ENCODE results near the gene IL16. TPM values are rescaled to one million over a fixed set of nuclear protein-coding genes. Genes with fewer than 3 reads are reported as not detected.

The IL16 gene
- total and polyA plus RNA-seq, 2 donors (not counting 1 experiment from before 2014, with no cell fraction given), result 181 to 287 TPM

DNA sequence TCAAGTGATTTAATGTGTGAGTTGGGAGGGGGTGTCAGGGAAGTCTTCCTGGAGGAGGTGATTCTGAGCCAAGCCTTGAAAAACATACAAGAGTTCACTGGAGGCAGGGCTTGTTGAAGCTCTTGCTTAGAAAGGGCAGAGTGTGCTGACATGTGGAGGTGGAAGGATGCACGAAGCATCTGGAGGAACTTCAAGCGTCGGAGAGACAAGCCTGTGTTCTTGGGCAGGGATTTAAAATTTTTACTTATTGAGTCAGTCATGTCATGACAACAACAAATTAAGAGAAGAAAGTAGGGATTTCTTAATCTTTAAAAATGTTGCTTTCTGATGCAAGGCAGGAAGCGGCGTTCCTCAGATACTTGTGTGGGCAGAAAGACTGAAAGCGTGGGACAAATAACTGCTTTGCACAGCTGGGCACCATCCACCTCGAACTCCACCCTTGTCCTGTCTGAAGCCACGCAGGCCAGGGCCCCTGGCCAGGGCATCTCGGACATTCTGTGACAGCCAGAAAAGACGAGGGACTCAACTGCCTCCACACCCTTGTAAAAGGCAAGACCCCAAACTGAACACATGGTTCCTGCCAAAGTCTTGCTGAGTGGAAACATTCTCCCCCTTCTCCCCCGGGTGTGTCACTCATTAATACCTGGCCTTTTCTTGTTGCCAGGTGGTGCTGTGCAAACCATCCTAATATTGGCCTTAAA is 6.9 kb upstream of the IL16 start:
- no peaks in the 10 kb centered on the region for H3K4me1 Mint-ChIP-seq
- Histone ChIP-seq H3K79me2 (ENCODE audit: control insufficient read depth, insufficient read depth, low read length) (no peaks in the 10 kb centered on the region), H3K27ac (ENCODE audit: low read length in 2 of 2) (no peak overlapping the region), H3K4me1 (ENCODE audit: control insufficient read depth in 2 of 2, insufficient read depth in 2 of 2, low read length in 2 of 2) (no peaks in the 10 kb centered on the region), H3K9ac (ENCODE audit: low read length) (no peak overlapping the region), H4K20me1 (ENCODE audit: control insufficient read depth, insufficient read depth, low read length, poor library complexity, severe bottlenecking) (no peaks in the 10 kb centered on the region), H3K27me3 (replicated peaks in 1 of 4; ENCODE audit: control extremely low read depth in 1 of 4, control insufficient read depth in 3 of 4, insufficient read depth in 4 of 4, low read length in 3 of 4) (peaks cover 0 to 6% (median 0%) of the 10 kb centered on the region in 4 experiments), H3K36me3 (replicated peaks in 1 of 2; ENCODE audit: control extremely low read depth in 1 of 2, control insufficient read depth in 1 of 2, extremely low read depth in 1 of 2, insufficient read depth in 2 of 2, low read length in 1 of 2) (no peaks in the 10 kb centered on the region), H3K4me2 (replicated peaks; ENCODE audit: low read depth, low read length, poor library complexity, severe bottlenecking) (no peak overlapping the region), H3K4me3 (ENCODE audit: control extremely low read depth in 1 of 5, extremely low read depth in 1 of 5, insufficient read depth in 1 of 5, low read depth in 2 of 5, low read length in 4 of 5) (no peak overlapping the region), H3K9me3 (ENCODE audit: control extremely low read depth in 1 of 3, control insufficient read depth in 2 of 3, insufficient read depth in 1 of 3, low read length in 2 of 3) (no peaks in the 10 kb centered on the region), H2AFZ (ENCODE audit: insufficient read depth, low read depth, low read length, poor library complexity, severe bottlenecking) (no peak overlapping the region)
- TF ChIP-seq, protein P1, sequence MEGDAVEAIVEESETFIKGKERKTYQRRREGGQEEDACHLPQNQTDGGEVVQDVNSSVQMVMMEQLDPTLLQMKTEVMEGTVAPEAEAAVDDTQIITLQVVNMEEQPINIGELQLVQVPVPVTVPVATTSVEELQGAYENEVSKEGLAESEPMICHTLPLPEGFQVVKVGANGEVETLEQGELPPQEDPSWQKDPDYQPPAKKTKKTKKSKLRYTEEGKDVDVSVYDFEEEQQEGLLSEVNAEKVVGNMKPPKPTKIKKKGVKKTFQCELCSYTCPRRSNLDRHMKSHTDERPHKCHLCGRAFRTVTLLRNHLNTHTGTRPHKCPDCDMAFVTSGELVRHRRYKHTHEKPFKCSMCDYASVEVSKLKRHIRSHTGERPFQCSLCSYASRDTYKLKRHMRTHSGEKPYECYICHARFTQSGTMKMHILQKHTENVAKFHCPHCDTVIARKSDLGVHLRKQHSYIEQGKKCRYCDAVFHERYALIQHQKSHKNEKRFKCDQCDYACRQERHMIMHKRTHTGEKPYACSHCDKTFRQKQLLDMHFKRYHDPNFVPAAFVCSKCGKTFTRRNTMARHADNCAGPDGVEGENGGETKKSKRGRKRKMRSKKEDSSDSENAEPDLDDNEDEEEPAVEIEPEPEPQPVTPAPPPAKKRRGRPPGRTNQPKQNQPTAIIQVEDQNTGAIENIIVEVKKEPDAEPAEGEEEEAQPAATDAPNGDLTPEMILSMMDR (IDR thresholded peaks at IDR 0.05), result no peak
- TF ChIP-seq EZH2 (IDR thresholded peaks at IDR 0.05; ENCODE audit: borderline replicate concordance, insufficient read depth, low read depth, low read length, poor library complexity, severe bottlenecking), result no peak
- H3K27ac Mint-ChIP-seq, result no peak overlapping the region
- peaks cover 40% of the 10 kb centered on the region for H3K27me3 Mint-ChIP-seq
- WGBS (ENCODE audit: insufficient coverage), result 86% methylated on average over 9 of the region's 11 CpGs
- intact Hi-C loops (cut with micrococcal nuclease), result no loop called here
- no peak overlapping the region for H3K4me3 Mint-ChIP-seq
- no peaks in the 10 kb centered on the region for H3K9me3 Mint-ChIP-seq (ENCODE audit: insufficient read depth)
- DNase-seq, result no peak
- CTCF ChIA-PET, result interaction anchor here (1.5 kb wide), 1 partner anchor 77 kb away, joined by 6 read pairs; no protein-coding TSS in a partner anchor
- no peak for ATAC-seq (ENCODE audit: low read depth)
- POLR2A ChIA-PET, result no interaction called here

DNA sequence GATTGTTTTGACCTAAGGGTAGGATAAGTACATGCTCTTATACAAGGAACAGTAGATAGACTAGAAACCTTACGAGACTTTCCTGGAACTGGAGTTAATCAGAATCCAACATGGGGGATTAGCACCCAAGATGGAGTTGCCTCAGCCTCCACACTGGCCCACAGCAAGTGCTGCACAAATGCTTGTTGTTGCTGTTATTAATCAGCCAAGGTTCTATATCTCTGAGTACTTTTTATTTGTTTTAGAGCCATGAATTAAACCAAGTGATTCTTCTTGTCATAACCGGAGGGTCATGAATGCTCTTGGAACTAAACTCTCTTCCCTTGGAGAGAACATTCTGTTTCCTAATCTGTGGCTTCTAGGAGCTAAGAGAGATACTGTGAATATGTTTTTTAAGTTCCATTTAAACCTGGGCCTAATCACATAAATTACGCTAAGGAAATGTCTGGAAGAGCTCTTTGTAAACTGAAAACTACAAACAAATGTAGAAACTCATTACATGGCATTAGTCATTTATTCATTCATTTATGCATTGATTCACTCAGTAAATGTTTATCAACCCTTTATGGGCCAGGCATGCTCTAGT is 5.7 kb upstream of the IL16 start:
- Histone ChIP-seq H3K36me3 (replicated peaks in 1 of 2; ENCODE audit: control extremely low read depth in 1 of 2, control insufficient read depth in 1 of 2, extremely low read depth in 1 of 2, insufficient read depth in 2 of 2, low read length in 1 of 2) (no peaks in the 10 kb centered on the region), H3K4me3 (ENCODE audit: control extremely low read depth in 1 of 5, extremely low read depth in 1 of 5, insufficient read depth in 1 of 5, low read depth in 2 of 5, low read length in 4 of 5) (no peak overlapping the region), H2AFZ (ENCODE audit: insufficient read depth, low read depth, low read length, poor library complexity, severe bottlenecking) (no peak overlapping the region), H3K27ac (ENCODE audit: low read length in 2 of 2) (no peak overlapping the region), H3K9ac (ENCODE audit: low read length) (no peak overlapping the region), H4K20me1 (ENCODE audit: control insufficient read depth, insufficient read depth, low read length, poor library complexity, severe bottlenecking) (no peaks in the 10 kb centered on the region), H3K9me3 (ENCODE audit: control extremely low read depth in 1 of 3, control insufficient read depth in 2 of 3, insufficient read depth in 1 of 3, low read length in 2 of 3) (no peaks in the 10 kb centered on the region), H3K27me3 (replicated peaks in 1 of 4; ENCODE audit: control extremely low read depth in 1 of 4, control insufficient read depth in 3 of 4, insufficient read depth in 4 of 4, low read length in 3 of 4) (peaks cover 0 to 6% (median 0%) of the 10 kb centered on the region in 4 experiments), H3K79me2 (ENCODE audit: control insufficient read depth, insufficient read depth, low read length) (no peaks in the 10 kb centered on the region), H3K4me2 (replicated peaks; ENCODE audit: low read depth, low read length, poor library complexity, severe bottlenecking) (no peak overlapping the region), H3K4me1 (ENCODE audit: control insufficient read depth in 2 of 2, insufficient read depth in 2 of 2, low read length in 2 of 2) (no peaks in the 10 kb centered on the region)
- intact Hi-C loops (cut with micrococcal nuclease), result no loop called here
- H3K4me3 Mint-ChIP-seq, result no peak overlapping the region
- no peaks in the 10 kb centered on the region for H3K9me3 Mint-ChIP-seq (ENCODE audit: insufficient read depth)
- ChIA-PET CTCF (interaction anchor here (0.9 kb wide), 1 partner anchor 75 kb away, joined by 3 read pairs; no protein-coding TSS in a partner anchor), POLR2A (no interaction called here)
- WGBS (ENCODE audit: insufficient coverage), result 80% methylated on average over 1 of the region's 3 CpGs
- no peak overlapping the region for H3K27ac Mint-ChIP-seq
- DNase-seq, result no peak
- H3K4me1 Mint-ChIP-seq, result no peaks in the 10 kb centered on the region
- TF ChIP-seq EZH2 (IDR thresholded peaks at IDR 0.05; ENCODE audit: borderline replicate concordance, insufficient read depth, low read depth, low read length, poor library complexity, severe bottlenecking), result no peak
- TF ChIP-seq, protein P1 (IDR thresholded peaks at IDR 0.05), result no peak
- H3K27me3 Mint-ChIP-seq, result peaks cover 34% of the 10 kb centered on the region
- no peak for ATAC-seq (ENCODE audit: low read depth)
